ENCODE results near the gene REEP1. TPM values are rescaled to one million over a fixed set of nuclear protein-coding genes. Genes with fewer than 3 reads are reported as not detected.
"Not testable (repeated sequence)": the region's sequence is repeated elsewhere in the genome, so short reads cannot be mapped to it uniquely, and the experiment has no call there.

REEP1 gene
- total RNA-seq, 1 experiment from 2014 or later = not detected

- not testable (repeated sequence) for DNase-seq (ENCODE audit: low read depth)
Measured at GRCh38 chr2:86345783-86346370, 8.5 kb upstream of the REEP1 start.

DNA sequence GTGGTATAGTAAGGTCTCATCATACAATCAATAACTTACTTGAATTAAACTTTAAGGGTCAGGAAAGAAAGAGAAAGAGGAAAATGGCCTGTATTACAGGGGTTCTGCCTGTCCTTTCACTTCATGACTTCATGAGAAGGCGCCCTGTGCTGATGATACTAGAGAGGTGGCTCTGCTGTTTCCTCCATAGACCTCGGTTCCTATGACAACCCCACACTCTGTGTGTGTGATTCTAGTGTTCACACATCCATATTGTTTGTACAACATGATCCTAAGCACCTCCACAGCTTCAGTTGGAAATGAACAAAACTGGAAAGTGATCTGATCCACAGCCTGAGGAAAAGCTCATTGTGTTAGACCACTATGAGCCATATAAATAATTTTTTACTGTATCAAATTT is 7.0 kb upstream of the REEP1 start:
- no peak for DNase-seq (ENCODE audit: low read depth)

DNA sequence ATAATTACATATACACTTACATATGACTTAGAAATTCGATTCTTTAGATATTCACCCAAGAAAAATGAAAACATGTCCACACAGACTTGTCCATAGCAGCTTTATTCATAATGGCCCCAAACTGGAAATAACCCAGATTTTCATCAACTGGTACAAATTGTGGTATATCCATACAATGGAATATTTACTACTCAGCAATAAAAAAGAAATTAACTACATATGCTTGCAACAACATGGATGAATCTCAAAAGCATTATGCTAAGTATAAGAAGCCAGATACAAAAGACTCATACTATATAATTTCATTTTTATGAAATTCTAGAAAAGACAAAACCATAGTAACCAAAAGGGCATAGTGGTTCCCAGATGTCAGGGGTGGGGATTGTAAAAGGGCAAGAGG is 5.1 kb upstream of the REEP1 start:
- DNase-seq (ENCODE audit: low read depth) = no peak

DNA sequence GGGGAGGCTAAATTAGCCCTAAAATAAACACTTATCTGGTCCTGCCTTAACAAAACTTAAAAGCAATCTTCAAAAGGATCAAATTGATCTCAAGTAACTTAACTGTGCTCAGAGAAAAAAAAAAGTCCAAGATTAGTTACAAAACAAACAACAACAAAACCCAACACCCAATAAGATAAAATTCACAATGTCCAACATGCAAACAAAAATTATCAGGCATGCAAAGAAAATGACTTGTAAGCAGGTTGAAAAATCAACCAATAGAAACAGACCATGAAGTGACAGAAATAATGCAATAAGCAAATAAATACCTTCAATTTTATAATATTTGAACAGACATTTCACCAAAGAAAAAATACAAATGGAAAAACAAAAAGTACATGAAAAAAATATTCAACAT is 4.0 kb upstream of the REEP1 start:
- DNase-seq (ENCODE audit: low read depth) = no peak

- no peak for DNase-seq (ENCODE audit: low read depth)
Measured at GRCh38 chr2:86338778-86339295, 1.4 kb upstream of the REEP1 start.

DNA sequence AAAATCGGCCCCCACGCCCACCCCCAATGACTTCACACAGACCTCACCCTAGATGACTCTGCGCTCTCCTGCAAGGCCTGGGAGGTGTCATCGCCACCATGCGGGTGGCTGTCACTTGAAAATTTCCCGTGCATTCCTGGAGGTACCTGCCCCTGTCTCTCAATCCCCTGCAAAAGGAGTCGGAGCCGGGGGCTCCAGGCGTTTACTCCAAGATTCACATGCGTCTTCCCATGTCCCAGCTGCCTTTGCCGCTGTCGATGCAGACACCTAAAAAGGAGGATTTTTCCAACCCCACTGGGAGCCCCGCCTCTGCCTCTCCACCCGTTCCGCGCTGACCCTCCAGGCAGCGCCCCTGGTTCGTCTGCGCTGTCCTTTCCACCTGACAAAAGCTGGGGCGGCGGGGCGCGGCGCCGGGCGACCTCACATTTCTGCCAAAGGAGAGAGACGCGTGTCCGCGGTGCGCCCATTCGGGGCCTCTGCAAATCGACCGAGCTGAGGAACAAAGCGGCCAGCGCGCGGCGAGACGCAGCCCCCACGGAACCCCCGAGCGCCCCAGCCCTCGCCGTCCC is 667 bp downstream of the REEP1 start:
- no peak for DNase-seq (ENCODE audit: low read depth)

GRCh38 chr2:86335865-86336674 is 1.4 kb downstream of the REEP1 start:
- DNase-seq (ENCODE audit: low read depth) = no peak

DNA sequence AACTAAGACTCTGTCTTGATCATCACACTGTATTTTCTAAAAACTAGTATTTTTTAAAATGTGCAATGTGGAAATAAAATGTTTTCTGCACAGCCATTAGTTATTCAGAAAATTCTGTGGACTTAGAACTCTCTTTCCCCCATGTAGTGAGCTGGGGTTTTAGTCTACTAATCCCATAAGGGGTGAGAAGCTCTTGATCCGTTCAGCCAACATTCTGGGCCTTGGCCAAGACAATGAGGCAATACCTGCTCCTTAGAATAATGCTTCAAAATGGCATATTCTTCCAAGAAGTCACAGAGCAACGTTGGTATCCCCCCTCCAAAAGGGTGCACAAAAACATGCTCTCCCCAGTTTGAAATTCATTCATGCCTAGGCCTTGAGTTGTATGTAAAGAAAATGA is 4.0 kb downstream of the REEP1 start:
- DNase-seq (ENCODE audit: low read depth) = no peak

DNA sequence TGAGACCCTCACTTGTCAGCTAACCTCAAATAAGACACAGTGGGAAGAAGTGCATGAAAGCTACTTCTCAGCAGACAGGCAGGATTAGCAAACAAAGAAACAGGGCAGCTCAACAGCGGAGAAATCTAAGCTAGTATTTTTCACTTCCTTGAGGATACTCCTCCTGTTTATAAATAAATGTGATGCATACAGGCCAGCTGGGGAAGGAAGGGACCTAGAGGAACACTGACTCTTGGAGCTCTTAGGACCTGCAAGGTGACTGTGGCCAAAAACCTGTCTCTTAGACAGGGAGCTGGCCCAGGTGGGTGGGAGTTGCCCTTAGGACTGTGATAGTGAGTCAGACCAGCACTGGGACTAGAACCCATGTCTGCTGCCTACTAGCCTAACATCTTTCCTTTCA is 4.8 kb downstream of the REEP1 start:
- no peak for DNase-seq (ENCODE audit: low read depth)

- DNase-seq (ENCODE audit: low read depth) = no peak
Measured at GRCh38 chr2:86331384-86331783, 6.0 kb downstream of the REEP1 start.

GRCh38 chr2:86330001-86330400 is 7.4 kb downstream of the REEP1 start:
- no peak for DNase-seq (ENCODE audit: low read depth)

DNA sequence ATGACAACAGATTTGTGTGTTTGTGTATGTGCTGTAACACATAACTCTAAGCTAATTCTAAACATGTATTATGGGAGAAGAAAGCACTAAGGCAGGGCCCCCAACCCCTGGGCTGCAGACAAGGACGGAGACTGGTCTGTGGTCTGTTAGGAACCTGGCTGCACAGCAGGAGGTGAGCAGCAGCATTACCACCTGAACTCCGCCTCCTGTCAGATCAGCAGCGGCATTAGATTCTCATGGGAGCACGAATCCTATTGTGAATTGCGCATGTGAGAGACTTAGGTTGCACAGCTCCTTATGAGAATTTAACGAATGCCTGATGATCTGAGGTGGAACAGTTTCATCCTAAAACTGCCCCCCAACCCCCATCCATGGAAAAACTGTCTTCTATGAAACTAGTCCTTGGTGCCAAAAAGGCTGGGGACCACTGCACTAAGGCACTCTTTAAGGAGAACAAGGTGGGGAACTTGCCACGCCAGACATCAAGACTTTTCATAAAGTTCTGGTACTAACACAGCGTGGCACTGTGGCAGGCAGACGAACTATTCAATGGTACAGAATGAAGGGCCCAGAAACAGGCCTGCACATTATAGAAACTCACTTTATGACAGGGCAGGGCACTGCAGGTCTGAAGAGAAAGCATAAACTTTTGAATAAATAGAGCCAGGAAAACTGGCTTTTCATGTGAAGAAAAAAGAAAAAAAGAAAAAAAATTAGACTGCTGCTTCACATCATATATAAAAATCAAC is 14.0 kb downstream of the REEP1 start:
- no peak for DNase-seq (ENCODE audit: low read depth)

- no peak for DNase-seq (ENCODE audit: low read depth)
Measured at GRCh38 chr2:86319700-86320580, 17.5 kb downstream of the REEP1 start.

DNA sequence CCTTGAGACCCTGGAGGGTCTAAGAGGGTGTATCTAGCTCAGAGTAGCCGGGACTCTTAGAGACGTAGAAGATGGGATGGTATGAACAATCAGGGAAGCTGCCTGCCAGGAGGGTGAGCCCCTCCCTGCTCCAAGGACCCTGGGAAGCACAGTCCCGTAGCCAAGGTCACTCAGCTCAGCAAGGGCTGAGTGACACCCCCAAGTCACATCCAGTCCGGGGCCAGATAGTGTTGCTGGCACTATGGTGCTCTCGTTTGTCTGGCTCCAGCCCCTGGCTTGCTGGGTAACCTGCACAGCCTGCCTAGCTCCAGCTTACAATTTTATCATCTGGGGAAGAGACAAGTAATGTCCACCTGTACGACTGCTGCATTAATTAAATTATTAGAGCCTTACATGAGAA is 22.3 kb downstream of the REEP1 start:
- DNase-seq (ENCODE audit: low read depth) = no peak

DNA sequence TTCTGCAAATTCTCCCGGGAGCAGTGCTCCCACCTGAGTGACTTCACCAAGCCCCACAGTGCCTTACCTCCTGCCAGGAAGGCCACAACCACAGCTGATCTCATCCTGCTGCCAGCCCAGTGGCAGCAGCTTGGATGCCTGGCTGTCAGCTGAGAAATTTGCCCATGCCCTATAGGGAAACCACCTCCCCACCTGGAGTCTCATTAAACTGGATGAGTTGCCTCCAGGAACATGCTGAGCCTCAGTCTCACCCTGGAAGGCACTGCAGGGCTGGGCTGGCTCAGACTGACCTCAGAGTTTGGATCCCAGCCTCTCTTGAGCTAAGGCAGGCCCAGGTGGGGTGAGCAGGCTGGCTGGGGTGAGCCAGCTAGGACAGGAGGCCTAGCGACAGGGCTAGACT is 23.3 kb downstream of the REEP1 start:
- DNase-seq (ENCODE audit: low read depth) = no peak

GRCh38 chr2:86313341-86313740 is 24.1 kb downstream of the REEP1 start:
- DNase-seq (ENCODE audit: low read depth) = no peak

GRCh38 chr2:86311879-86312278 is 25.5 kb downstream of the REEP1 start:
- DNase-seq (ENCODE audit: low read depth) = no peak

DNA sequence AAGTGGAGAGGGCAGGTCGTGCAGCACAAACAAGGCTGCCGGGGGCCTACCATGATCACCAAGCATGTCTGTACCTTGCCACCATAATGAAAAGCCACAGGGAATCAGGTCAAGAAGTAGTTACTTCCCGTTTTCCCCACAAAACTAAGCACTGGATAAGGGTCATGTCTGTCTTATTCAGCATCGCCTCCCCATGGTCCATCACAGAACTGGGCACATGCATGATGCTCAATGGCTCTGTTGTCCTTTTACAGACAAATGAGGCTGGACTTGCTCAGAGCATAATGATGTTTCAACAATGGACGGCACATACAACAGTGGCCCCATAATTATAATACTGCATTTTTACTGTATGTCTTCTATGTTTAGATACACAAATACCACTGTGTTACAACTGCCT is 27.5 kb downstream of the REEP1 start:
- DNase-seq (ENCODE audit: low read depth) = no peak

GRCh38 chr2:86308984-86309695 is 28.3 kb downstream of the REEP1 start:
- DNase-seq (ENCODE audit: low read depth) = no peak

GRCh38 chr2:86308356-86308755 is 29.1 kb downstream of the REEP1 start:
- no peak for DNase-seq (ENCODE audit: low read depth)

GRCh38 chr2:86307431-86307830 is 30.0 kb downstream of the REEP1 start:
- DNase-seq (ENCODE audit: low read depth) = no peak

Measured in RPMI7951 (cell line).